NK-92 (cell line): ENCODE data around the gene FAM114A1.

Experiments used
- DNase-seq: peaks from one replicate; lab custom pipeline; 2025; ENCODE audit not compliant: unreplicated experiment; lab: John Stamatoyannopoulos, UW

FAM114A1 gene

DNA sequence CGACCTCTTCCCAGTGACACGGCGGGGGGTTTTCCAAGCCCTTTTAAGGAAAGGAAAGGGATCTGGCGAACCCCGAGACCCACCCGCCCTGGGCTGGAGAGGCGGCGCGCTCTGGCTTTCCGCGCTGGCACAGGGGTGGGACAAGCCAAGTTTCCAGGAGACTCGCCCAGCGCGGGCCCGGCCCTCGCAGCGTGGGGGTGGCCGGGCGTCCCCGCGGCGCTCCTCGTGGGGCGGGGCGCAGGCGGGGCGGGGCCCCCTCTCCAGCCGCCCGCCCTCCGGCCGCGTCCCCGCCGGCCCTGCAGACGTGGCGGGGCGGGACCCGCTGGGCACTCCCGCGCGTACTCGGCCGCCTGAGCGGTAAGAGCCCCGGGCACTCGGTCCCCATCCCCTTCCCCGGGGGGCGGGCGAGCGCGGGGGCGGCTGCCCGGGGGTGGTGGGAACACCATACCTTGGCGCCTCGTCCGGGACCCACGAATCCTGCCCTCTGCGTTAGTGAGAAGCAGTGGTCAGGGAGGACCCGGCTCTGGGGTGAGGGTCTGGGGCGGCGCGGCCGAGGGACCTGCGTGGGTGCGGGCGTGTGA lies at the start of gene FAM114A1:
FAM114A1 (plus strand) TSS at position 329 of the 581 bp plus-strand sequence. CDS start 10,273 bp downstream, outside the sequence.
- DNase-seq: no peak

DNA sequence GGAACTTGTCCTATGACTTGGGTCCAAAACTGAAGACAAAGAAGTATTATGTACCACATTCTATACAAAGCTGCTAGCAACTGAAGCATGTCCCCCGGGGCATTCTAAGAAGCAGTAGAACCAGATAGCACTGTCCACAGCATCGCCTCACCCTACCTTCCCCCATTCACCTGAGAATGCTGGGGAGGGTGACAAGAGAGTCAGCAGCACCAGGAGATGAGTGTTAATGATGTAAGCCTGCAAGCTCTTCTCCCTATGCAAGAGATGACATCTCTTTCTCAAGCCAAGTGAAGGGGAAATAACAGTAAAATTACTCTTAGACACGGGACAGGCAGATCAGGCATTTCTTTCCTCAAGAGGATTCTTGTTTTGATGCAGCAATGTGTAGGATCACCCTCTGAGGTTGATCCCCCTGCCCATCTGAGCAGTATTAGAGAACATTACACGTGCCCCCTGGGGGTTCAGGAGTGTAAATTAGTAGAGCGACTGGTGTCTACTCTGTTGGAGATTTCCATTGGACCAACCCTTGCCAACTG lies 49.1 kb upstream of the FAM114A1 start:
- DNase-seq: no peak

- DNase-seq: no peak
These were observed 48.0 kb upstream of the FAM114A1 start for GRCh38 chr4:38819569-38819968.

DNA sequence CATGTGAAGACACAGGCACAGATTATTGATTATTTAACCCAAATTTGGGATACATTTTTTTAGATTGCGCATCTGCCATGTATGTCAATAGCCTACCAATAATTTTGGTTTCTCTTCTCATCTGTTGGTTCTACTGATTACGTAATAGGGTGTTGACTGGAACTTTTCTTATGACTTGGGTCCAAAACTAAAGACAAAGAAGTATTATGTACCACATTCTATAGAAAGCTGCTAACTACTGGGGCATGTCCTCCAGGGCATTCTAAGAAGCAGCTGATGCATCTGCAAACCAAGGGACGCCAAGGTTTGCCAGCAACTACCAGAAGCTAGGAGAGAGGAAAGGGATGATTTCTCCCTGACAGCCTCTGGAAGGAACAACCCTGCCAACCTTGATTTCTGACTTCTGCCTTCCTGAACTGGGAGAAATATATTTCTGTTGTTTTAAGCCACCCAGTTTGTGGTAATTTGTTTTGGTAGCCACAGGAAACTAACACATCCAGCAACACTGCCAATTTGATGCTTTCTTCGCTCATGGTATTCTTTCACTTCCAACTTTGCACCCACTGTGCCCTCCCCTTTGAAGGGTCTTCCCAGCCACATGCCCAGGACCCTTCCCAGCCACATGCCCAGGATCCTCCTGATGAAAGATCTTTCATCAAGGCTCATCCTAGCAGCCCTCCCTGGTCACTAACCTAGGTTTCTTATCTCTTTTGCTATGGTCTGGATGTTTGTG lies 47.1 kb upstream of the FAM114A1 start:
- no peak for DNase-seq

DNA sequence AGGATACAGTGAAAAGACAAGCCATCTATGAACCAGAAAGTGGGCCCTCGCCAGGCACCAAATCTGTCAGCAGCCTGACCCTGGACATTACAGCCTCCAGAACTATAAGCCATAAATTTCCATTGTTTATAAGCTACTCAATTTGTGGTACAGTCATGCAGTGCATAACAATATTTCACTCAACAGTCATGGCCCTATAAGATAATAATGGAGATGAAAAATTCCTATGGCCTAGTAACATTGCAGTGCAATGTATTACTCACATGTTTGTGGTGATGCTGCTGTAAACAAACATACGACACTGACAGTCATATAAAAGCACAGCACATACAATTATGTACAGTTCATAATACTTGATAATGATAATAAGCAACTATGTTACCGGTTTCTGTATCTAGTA lies 45.9 kb upstream of the FAM114A1 start:
- DNase-seq: no peak

DNA sequence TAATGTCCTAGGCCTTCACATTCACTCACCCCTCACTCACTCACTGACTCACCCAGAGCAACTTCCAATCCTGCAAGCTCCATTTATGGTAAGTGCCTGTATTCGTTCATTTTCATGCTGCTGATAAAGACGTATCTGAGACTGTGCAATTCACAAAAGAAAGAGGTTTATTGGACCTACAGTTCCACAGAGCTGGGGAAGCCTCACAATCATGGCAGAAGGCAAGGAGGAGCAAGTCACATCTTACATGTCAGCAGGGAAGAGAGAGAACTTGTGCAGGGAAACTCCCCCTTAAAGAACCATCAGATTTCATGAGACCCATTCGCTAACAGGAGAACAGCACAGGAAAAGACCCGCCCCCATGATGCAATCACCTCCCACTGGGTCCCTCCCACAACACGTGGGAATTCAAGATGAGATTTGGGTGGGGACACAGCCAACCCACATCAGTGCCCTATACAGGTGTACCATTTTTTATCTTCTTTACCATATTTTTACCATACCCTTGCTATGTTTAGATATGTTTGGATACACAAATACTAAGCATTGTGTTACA lies 44.8 kb upstream of the FAM114A1 start:
- DNase-seq: no peak

DNA sequence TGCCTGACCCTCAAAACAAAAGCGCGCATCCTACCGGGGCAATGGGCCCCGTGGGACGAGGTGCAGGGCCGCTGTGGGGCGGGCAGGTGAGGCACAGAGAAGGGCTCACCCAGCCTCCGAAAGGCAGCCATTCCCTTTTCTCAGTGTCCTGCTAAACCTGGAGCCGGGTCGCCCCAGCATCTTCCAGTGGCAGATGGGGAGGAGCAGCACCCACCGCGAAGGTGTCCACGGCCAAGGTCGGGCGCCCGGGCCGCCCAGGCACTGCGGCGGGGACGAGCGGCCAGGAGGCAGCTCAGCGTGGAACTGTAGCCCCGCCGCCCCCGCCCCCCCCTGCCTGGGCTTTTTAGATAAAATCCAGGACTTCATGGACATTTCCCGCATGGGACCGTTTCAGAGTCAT lies 43.8 kb upstream of the FAM114A1 start:
- DNase-seq: no peak

GRCh38 chr4:38829237-38829636 lies 38.4 kb upstream of the FAM114A1 start:
- no peak for DNase-seq

- no peak for DNase-seq
These were observed 36.0 kb upstream of the FAM114A1 start for GRCh38 chr4:38831653-38832052.

- DNase-seq: no peak
These were observed 35.4 kb upstream of the FAM114A1 start for GRCh38 chr4:38832206-38832605.

- DNase-seq: no peak
These were observed 34.7 kb upstream of the FAM114A1 start for GRCh38 chr4:38832624-38833528.

DNA sequence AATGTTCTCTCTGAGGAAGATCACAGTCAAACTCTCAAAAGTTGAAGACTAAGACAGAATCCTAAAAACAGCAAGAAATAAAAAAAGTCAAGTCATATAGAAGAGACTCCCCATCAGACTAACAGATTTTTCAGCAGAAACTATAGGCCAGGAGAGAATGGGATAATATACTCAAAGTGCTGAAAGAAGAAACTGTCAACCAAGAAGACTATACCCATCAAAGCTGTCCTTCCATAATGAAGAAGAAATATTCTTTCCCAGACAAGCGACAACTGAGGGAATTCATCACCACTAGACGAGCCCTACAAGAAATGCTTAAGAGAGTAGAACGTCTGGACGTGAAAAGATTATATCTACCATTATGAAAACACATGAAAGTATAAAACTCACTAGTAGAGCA lies 33.0 kb upstream of the FAM114A1 start:
- DNase-seq: no peak

GRCh38 chr4:38837334-38837733 lies 30.3 kb upstream of the FAM114A1 start:
- no peak for DNase-seq

DNA sequence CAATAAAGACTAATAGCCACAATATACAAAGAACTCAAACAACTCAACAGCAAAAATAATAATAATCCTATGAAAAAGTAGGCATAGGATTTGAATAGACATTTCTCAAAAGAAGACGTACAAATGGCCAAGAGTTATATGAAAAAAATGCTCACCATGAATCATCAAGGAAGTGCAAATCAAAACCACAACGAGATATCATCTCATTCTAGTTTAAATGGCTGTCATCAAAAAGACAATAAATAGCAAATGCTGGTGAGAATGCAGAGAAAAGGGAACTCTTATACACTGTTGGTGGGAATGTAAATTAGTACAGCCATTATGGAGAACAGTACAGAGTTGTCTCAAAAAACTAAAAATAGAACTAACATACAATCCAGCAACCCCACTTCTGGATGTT lies 29.8 kb upstream of the FAM114A1 start:
- no peak for DNase-seq

GRCh38 chr4:38842994-38843393 lies 24.6 kb upstream of the FAM114A1 start:
- no peak for DNase-seq

DNA sequence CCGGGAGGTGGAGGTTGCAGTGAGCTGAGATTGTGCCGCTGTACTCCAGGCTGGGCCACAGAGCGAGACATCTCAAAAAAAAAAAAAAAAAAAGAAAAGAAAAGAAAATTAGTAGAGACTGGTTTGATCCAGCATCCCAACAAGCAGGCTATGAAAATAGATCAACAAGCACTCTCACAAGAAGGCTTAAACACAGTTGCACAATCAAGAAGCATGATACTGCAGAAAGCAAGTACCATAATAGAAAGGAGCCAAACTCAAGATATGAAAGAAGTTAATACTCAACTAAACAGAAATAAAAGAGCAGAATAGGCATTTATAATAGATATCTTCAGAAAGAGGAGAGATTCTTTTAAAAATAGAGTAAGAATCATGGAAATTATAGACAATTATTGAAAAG lies 21.6 kb upstream of the FAM114A1 start:
- DNase-seq: no peak

DNA sequence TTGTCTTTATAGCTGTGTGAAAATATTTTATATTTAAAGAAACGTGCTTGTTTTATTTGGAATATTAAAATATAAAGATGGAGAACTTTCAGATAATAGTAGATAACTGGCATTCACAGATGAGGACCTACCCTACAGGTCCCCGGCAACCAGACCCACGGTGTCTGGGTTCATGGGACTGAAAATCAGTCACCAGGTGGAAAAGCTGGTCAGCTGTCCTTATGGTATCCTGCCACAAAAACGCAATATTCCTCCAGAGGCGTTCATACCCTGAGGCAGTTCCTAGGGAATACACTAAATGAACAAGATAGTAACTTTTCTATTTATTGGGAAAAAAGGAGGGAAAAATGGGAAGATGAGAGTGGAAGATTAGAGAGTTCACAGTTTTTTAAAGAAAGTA lies 12.1 kb upstream of the FAM114A1 start:
- DNase-seq: no peak

GRCh38 chr4:38856046-38856445 lies 11.6 kb upstream of the FAM114A1 start:
- DNase-seq: no peak

GRCh38 chr4:38856524-38857337 lies 10.9 kb upstream of the FAM114A1 start, which contains the start of gene TLR6:
TSS of gene TLR6 (minus strand) at chr4:38856817. CDS start at chr4:38829473, 27,344 bp downstream.
- DNase-seq: no peak

- no peak for DNase-seq
These were observed 10.1 kb upstream of the FAM114A1 start for GRCh38 chr4:38857354-38858096.
